GM18526 (cell line): ENCODE results near the gene ALDH3B2.

Experiments
- POLR2A ChIP-seq: IDR thresholded peaks from 3 replicates; pipeline ENCODE4 v1.6.1; 2011; ENCODE audit not compliant: insufficient read length; ENCODE audit errors: extremely low read depth

Gene ALDH3B2

GRCh38 chr11:67662835-67663531 lies 11.4 kb downstream of the ALDH3B2 start:
- TF ChIP-seq POLR2A: no peak

GRCh38 chr11:67662142-67662834 lies 12.1 kb downstream of the ALDH3B2 start:
- TF ChIP-seq POLR2A: no peak

GRCh38 chr11:67657300-67657699 lies 17.1 kb downstream of the ALDH3B2 start:
- TF ChIP-seq POLR2A: no peak

- no peak for TF ChIP-seq POLR2A
These were observed 18.0 kb downstream of the ALDH3B2 start for GRCh38 chr11:67656278-67656922.

- TF ChIP-seq POLR2A: no peak
These were observed 20.2 kb downstream of the ALDH3B2 start for GRCh38 chr11:67654225-67654624.

- TF ChIP-seq POLR2A: no peak
These were observed 21.2 kb downstream of the ALDH3B2 start for GRCh38 chr11:67652965-67653845.

GRCh38 chr11:67651976-67652781 lies 22.2 kb downstream of the ALDH3B2 start:
- TF ChIP-seq POLR2A: no peak

GRCh38 chr11:67649634-67650510 lies 24.6 kb downstream of the ALDH3B2 start:
- TF ChIP-seq POLR2A: no peak

- TF ChIP-seq POLR2A: no peak
These were observed 25.4 kb downstream of the ALDH3B2 start for GRCh38 chr11:67648796-67649613.

- no peak for TF ChIP-seq POLR2A
These were observed 26.2 kb downstream of the ALDH3B2 start for GRCh38 chr11:67648140-67648795.

GRCh38 chr11:67647471-67647870 lies 27.0 kb downstream of the ALDH3B2 start:
- TF ChIP-seq POLR2A: no peak
